SU-DHL-6 (cell line): ENCODE measurements around the gene PTPN21.

ENCODE experiments used
- H2AFZ ChIP-seq: fragments of 200-600 bp; sonication (generic); 2 replicates; pipeline ENCODE4 v1.6.1; 2014; ENCODE audit warnings: low read depth, mild to moderate bottlenecking, moderate library complexity, mixed read lengths, antibody characterized with exemption, low read length; ENCODE audit not compliant: severe bottlenecking
- H3F3A ChIP-seq: fragments of 200-600 bp; shearing (Covaris generic); 2 replicates; pipeline ENCODE4 v1.6.0; 2016; ENCODE audit warnings: antibody characterized with exemption, mild to moderate bottlenecking; ENCODE audit not compliant: insufficient read depth
- H3K27ac ChIP-seq: fragments of 200-600 bp; sonication (generic); 2 replicates; pipeline ENCODE4 v1.5.1; 2016; ENCODE audit warnings: low read depth, mild to moderate bottlenecking, low read length, moderate library complexity, mixed read lengths
- H3K27me3 ChIP-seq: fragments of 200-600 bp; sonication (generic), shearing (Covaris generic); 2 replicates; pipeline ENCODE4 v1.6.0; 2014; ENCODE audit warnings: mild to moderate bottlenecking, low read length
- H3K36me3 ChIP-seq: fragments of 200-600 bp; sonication (generic); 2 replicates; pipeline ENCODE4 v1.6.1; 2014; ENCODE audit warnings: mild to moderate bottlenecking, low read length, mixed read lengths
- H3K4me2 ChIP-seq: fragments of 300-600, 200-600 bp; shearing (Covaris generic), sonication (generic); 2 replicates; pipeline ENCODE4 v1.6.0; 2014; ENCODE audit warnings: low read length, low read depth, mild to moderate bottlenecking; ENCODE audit not compliant: poor library complexity, severe bottlenecking
- H3K4me3 ChIP-seq: fragments of 200-600 bp; sonication (generic); 2 replicates; pipeline ENCODE4 v1.5.1; 2014; ENCODE audit warnings: antibody characterized with exemption, low read length, mild to moderate bottlenecking, mixed read lengths; ENCODE audit not compliant: insufficient read depth, poor library complexity, severe bottlenecking
- H3K79me2 ChIP-seq: fragments of 200-600 bp; sonication (generic); 2 replicates; pipeline ENCODE4 v1.6.1; 2014; ENCODE audit warnings: mild to moderate bottlenecking, low read length, moderate library complexity; ENCODE audit not compliant: insufficient read depth
- H3K9ac ChIP-seq: fragments of 200-600 bp; sonication (generic); 2 replicates; pipeline ENCODE4 v1.7.0; 2014; ENCODE audit warnings: mild to moderate bottlenecking, low read length
- H3K9me2 ChIP-seq: fragments of 200-600 bp; sonication (generic); replicated peaks from 2 replicates; pipeline ENCODE4 v1.6.1; 2014; ENCODE audit warnings: low read length; ENCODE audit not compliant: insufficient read depth
- H3K9me3 ChIP-seq: fragments of 200-600 bp; sonication (generic); 2 replicates; pipeline ENCODE4 v1.6.1; 2014; ENCODE audit warnings: low read length, mixed read lengths; ENCODE audit not compliant: insufficient read depth
- H4K20me1 ChIP-seq: fragments of 200-600 bp; sonication (generic); 2 replicates; pipeline ENCODE4 v1.6.1; 2014; ENCODE audit warnings: low read depth, mild to moderate bottlenecking, antibody characterized with exemption, low read length, moderate library complexity, mixed read lengths
- EZH2phosphoT487 ChIP-seq: fragments of 200-600 bp; sonication (generic), shearing (Covaris generic); conservative IDR thresholded peaks from 2 replicates; pipeline ENCODE4 v1.6.1; 2018; ENCODE audit warnings: mild to moderate bottlenecking, antibody characterized with exemption, low read length, moderate library complexity, mixed read lengths
- TF ChIP-seq, protein P1 (sequence below): fragments of 200-600 bp; sonication (generic); IDR thresholded peaks from one replicate; pipeline ENCODE4 v1.5.1; 2017; ENCODE audit warnings: antibody characterized with exemption, mild to moderate bottlenecking, low read length, moderate library complexity; ENCODE audit not compliant: insufficient read depth, poor library complexity, severe bottlenecking

The PTPN21 gene

DNA sequence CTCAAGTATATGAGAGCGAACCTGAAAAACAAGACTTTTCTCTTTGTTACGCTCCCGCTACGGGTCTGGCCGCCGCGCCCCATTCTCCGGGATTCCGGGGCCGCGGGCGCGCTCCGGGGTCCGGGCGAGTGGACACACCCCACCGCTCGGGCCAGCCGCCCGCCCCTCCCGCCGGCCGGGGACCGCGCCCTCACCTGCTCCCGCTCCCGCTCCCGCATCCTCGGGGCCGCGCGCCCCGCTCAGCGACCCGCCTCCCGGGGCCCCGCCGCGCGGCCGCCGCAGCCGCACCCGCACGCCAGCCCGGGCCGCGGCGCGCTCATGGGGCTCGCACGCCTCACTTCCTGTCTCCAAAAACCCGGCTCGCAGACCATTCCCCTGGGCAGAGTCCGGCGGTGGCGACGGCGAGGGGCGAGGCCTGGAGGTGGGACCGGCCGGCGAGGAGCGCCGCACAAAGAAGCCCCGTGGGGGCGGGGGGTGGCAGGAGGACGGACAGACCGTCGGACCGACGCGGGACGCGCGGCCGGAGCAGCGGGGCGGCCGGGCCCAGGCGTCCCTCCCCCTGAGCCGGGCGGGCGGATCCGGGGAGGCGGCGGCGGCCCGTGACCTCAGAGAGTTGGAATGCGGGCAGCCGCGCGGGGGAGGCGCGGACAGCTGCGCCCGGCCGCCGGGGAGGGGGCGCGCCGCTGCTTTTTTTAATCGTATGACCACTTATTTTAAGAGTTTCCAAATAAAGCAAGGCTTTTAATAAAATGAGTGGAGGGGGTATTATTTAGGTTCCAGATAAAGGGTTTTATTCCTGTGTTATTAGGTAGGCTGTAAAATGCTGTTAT, at the start of gene PTPN21:
Gene PTPN21 (minus strand): TSS at position 551 of the 830 bp plus-strand sequence. CDS start 4,590 bp downstream, outside the sequence.
- Histone ChIP-seq H3K9me3 (no peaks in the 10 kb centered on the region), H3F3A (no peaks in the 10 kb centered on the region), H3K9me2 (no peaks in the 10 kb centered on the region), H2AFZ (peak within 1 kb of the TSS; percentile 84), H3K36me3 (no peaks in the 10 kb centered on the region), H3K4me2 (peak within 1 kb of the TSS; percentile 75), H3K9ac (peak within 1 kb of the TSS; percentile 45; the same call in 1 of the 2 replicates), H3K4me3 (peak within 1 kb of the TSS; percentile 66), H3K27me3 (no peaks in the 10 kb centered on the region), H3K27ac (no peak within 1 kb of the TSS), H4K20me1 (no peaks in the 10 kb centered on the region), H3K79me2 (no peaks in the 10 kb centered on the region)
- TF ChIP-seq EZH2phosphoT487: no peak
- TF ChIP-seq, protein P1, sequence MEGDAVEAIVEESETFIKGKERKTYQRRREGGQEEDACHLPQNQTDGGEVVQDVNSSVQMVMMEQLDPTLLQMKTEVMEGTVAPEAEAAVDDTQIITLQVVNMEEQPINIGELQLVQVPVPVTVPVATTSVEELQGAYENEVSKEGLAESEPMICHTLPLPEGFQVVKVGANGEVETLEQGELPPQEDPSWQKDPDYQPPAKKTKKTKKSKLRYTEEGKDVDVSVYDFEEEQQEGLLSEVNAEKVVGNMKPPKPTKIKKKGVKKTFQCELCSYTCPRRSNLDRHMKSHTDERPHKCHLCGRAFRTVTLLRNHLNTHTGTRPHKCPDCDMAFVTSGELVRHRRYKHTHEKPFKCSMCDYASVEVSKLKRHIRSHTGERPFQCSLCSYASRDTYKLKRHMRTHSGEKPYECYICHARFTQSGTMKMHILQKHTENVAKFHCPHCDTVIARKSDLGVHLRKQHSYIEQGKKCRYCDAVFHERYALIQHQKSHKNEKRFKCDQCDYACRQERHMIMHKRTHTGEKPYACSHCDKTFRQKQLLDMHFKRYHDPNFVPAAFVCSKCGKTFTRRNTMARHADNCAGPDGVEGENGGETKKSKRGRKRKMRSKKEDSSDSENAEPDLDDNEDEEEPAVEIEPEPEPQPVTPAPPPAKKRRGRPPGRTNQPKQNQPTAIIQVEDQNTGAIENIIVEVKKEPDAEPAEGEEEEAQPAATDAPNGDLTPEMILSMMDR: no peak

DNA sequence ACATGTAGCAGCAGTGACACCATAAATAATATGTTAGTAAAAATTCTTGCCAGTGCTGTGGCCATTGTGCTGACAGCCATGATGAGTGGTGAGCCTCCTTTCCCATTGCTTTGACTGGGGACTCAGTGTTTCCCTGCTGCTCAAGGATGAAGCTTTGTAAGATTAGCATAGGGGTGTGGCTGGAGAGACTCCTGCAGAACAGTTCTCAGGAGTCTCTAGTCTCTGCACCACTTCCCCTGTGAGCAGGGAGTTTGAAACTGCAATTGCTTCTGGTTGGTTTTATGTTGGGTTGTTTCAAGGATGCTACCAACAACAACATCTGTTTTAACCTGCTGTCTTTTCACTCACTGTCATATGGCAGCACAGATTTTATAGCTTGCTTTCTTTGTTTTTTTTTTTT, 49.4 kb upstream of the PTPN21 start:
- H4K20me1 ChIP-seq: no peaks in the 10 kb centered on the region
- H3K27me3 ChIP-seq: no peaks in the 10 kb centered on the region
- no peak overlapping the region for H2AFZ ChIP-seq
- no peak overlapping the region for H3K9ac ChIP-seq
- no peaks in the 10 kb centered on the region for H3K79me2 ChIP-seq
- H3K27ac ChIP-seq: no peak overlapping the region
- no peak overlapping the region for H3K4me3 ChIP-seq
- H3K9me3 ChIP-seq: no peaks in the 10 kb centered on the region
- no peak overlapping the region for H3K4me2 ChIP-seq
- H3K36me3 ChIP-seq: peaks cover 20% of the 10 kb centered on the region; the same call in 1 of the 2 replicates
- H3K9me2 ChIP-seq: no peaks in the 10 kb centered on the region
- no peaks in the 10 kb centered on the region for H3F3A ChIP-seq
- TF ChIP-seq EZH2phosphoT487: no peak
- TF ChIP-seq, protein P1: no peak

DNA sequence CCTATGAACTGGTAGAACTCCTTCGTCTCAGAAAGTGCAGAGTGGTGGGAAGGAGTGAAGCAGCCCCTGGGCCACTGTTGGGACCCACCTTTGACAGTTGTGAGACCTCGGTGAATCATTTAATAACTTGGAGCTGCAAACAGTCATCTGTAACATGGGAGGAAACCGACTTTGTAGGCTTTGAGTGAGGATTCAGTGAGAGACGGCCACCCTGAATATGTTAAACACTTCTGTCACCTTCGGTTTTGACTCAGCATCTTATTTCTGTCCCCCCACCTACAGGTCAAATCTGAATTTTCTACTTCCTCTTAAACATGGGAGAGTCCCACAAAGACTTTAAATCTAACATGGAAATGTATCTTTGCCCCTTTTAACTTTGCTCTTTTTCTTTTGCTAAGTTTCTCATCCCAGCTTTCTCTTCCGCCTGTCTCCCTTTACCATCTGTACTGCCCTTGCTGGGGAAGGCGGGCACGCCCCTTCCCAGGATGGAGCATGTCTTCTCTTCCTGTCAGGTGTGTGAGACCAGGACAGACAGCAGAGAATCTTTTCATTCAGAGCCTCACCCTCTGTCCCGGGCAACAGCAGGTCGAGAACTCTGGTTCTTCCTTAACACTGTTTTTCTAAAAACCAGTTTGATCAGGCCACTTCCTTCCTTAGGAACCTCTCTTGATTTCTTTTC, 45.1 kb upstream of the PTPN21 start:
- no peak overlapping the region for H3K4me2 ChIP-seq
- TF ChIP-seq, protein P1: no peak
- no peak for TF ChIP-seq EZH2phosphoT487
- no peaks in the 10 kb centered on the region for H3K9me2 ChIP-seq
- H3K9ac ChIP-seq: no peak overlapping the region
- H3F3A ChIP-seq: no peaks in the 10 kb centered on the region
- H2AFZ ChIP-seq: no peak overlapping the region
- no peak overlapping the region for H3K27ac ChIP-seq
- H3K36me3 ChIP-seq: peaks cover 8% of the 10 kb centered on the region; the same call in 1 of the 2 replicates
- H3K9me3 ChIP-seq: no peaks in the 10 kb centered on the region
- H3K27me3 ChIP-seq: no peaks in the 10 kb centered on the region
- H4K20me1 ChIP-seq: no peaks in the 10 kb centered on the region
- no peaks in the 10 kb centered on the region for H3K79me2 ChIP-seq
- H3K4me3 ChIP-seq: no peak overlapping the region
